Caco-2 (cell line): ENCODE results near the gene SPOCK2. TPM values are rescaled to one million over a fixed set of nuclear protein-coding genes. Genes with fewer than 3 reads are reported as not detected.

ENCODE experiments used
- BruUV-seq: library from RNA; stranded (reverse); fragments of 400-500 nt; replicated peaks from 2 replicates; lab custom pipeline; 2021; lab: Mats Ljungman, UMichigan
- CTCF ChIA-PET: fragments of 300-600 bp; sonication (Branson Sonifier 250); formaldehyde crosslinking; loops from one replicate; lab custom pipeline; 2022; ENCODE audit warnings: antibody characterized with exemption; lab: Charles Lee
- POLR2A ChIA-PET: fragments of 300-600 bp; sonication (Branson Sonifier 250); formaldehyde crosslinking; loops from one replicate; lab custom pipeline; 2022; ENCODE audit warnings: antibody characterized with exemption; lab: Charles Lee
- DNase-seq, 2 experiments: peaks; one replicate each; pipeline versions ENCODE4 v3.0.0 to v3.0.0-alpha.2; 2020 to 2022
- H3K27me3 ChIP-seq: replicated peaks from 2 replicates; pipeline ENCODE4 v1.6.0; 2011; ENCODE audit warnings: low read length; ENCODE audit not compliant: control insufficient read depth, insufficient read depth
- H3K36me3 ChIP-seq: 2 replicates; pipeline ENCODE4 v1.5.1; 2011; ENCODE audit warnings: low read length; ENCODE audit not compliant: control insufficient read depth, insufficient read depth
- H3K4me1 ChIP-seq: fragments of 250-450 bp; sonication (Bioruptor Pico); 2 replicates; pipeline ENCODE4 v1.5.1; 2020; ENCODE audit warnings: mild to moderate bottlenecking
- H3K4me3 ChIP-seq: 2 replicates; pipeline ENCODE4 v1.5.1; 2011; ENCODE audit warnings: low read depth, mild to moderate bottlenecking, control low read depth, low read length
- H3K9me3 ChIP-seq: fragments of 250-450 bp; sonication (Bioruptor Pico); 2 replicates; pipeline ENCODE4 v1.5.1; 2020; ENCODE audit warnings: mild to moderate bottlenecking, moderate library complexity
- H3K27ac Mint-ChIP-seq: one replicate; pipeline ENCODE4 v1.8.0; 2022; ENCODE audit warnings: mixed read lengths; ENCODE audit not compliant: unreplicated experiment
- H3K27me3 Mint-ChIP-seq: one replicate; pipeline ENCODE4 v1.8.0; 2022; ENCODE audit warnings: mixed read lengths; ENCODE audit not compliant: insufficient read depth, unreplicated experiment
- H3K36me3 Mint-ChIP-seq: one replicate; pipeline ENCODE4 v1.8.0; 2022; ENCODE audit warnings: mild to moderate bottlenecking, mixed read lengths; ENCODE audit not compliant: insufficient read depth, unreplicated experiment
- H3K4me1 Mint-ChIP-seq: one replicate; pipeline ENCODE4 v1.8.0; 2022; ENCODE audit warnings: low read depth, mixed read lengths; ENCODE audit not compliant: unreplicated experiment
- H3K4me3 Mint-ChIP-seq: one replicate; pipeline ENCODE4 v1.8.0; 2022; ENCODE audit warnings: mild to moderate bottlenecking, moderate library complexity, mixed read lengths; ENCODE audit not compliant: unreplicated experiment
- H3K9me3 Mint-ChIP-seq: one replicate; pipeline ENCODE4 v1.8.0; 2022; ENCODE audit warnings: mixed read lengths; ENCODE audit not compliant: unreplicated experiment
- intact Hi-C: fragments of 100-400 bp; cut with micrococcal nuclease; formaldehyde crosslinking; loops from one replicate; pipeline ENCODE4 v1.10.0; 2022; ENCODE audit not compliant: unreplicated experiment
- total RNA-seq: library from RNA; stranded (reverse); gene quantifications from 2 replicates; pipeline ENCODE4 v1.2.3, GENCODE V29; 2022
- TF ChIP-seq, protein P1 (sequence below), 2 experiments: fragments of 200-600 bp in 1 of 2; IDR thresholded peaks; 1 replicate in 1 of 2; 2 replicates in 1 of 2; pipeline versions ENCODE4 v1.5.1 to v1.8.0; 2011 to 2022; ENCODE audit warnings: antibody characterized with exemption in 1 of 2, control low read depth in 1 of 2, inconsistent platforms in 1 of 2, low read depth in 1 of 2, low read length in 1 of 2, mild to moderate bottlenecking in 1 of 2, moderate library complexity in 1 of 2; ENCODE audit not compliant: insufficient read depth in 1 of 2, severe bottlenecking in 1 of 2, unreplicated experiment in 1 of 2

Gene SPOCK2
- total RNA-seq, 1 experiment from 2014 or later, result 1.6 TPM

DNA sequence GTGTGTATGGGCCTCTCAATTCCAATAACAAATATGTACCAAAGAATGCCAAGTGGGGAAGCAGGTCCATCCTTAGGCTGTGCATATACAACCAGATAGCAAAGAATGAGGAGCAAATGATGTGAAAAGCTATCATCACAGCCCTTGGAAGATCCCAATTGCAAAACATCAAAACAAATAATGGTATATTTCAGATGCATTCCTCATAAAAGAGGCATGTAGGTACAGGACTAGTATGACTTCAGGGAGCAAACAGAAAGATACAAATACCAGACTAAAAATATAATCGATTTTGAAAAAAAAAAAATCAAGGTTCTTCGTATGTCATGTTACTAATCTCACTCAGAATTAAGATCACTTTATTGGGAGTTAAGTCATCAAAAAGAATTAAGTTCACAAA lies 18.5 kb upstream of the SPOCK2 start:
- H3K4me3 Mint-ChIP-seq, result peak overlapping the region; percentile 48
- H3K36me3 ChIP-seq, result peaks cover 3% of the 10 kb centered on the region
- intact Hi-C loops, result no loop called here
- no peaks in the 10 kb centered on the region for H3K27me3 Mint-ChIP-seq
- H3K4me1 ChIP-seq, result peaks cover 33% of the 10 kb centered on the region
- no peaks in the 10 kb centered on the region for H3K27me3 ChIP-seq
- TF ChIP-seq, protein P1, sequence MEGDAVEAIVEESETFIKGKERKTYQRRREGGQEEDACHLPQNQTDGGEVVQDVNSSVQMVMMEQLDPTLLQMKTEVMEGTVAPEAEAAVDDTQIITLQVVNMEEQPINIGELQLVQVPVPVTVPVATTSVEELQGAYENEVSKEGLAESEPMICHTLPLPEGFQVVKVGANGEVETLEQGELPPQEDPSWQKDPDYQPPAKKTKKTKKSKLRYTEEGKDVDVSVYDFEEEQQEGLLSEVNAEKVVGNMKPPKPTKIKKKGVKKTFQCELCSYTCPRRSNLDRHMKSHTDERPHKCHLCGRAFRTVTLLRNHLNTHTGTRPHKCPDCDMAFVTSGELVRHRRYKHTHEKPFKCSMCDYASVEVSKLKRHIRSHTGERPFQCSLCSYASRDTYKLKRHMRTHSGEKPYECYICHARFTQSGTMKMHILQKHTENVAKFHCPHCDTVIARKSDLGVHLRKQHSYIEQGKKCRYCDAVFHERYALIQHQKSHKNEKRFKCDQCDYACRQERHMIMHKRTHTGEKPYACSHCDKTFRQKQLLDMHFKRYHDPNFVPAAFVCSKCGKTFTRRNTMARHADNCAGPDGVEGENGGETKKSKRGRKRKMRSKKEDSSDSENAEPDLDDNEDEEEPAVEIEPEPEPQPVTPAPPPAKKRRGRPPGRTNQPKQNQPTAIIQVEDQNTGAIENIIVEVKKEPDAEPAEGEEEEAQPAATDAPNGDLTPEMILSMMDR (IDR thresholded peaks at IDR 0.05; ENCODE audit: insufficient read depth in 1 of 2, low read depth in 1 of 2, low read length in 1 of 2, severe bottlenecking in 1 of 2, unreplicated experiment in 1 of 2), result no peak
- H3K9me3 Mint-ChIP-seq, result no peaks in the 10 kb centered on the region
- POLR2A ChIA-PET, result interaction anchor here (0.9 kb wide), 1 partner anchor 220 kb away, joined by 3 read pairs; no protein-coding TSS in a partner anchor
- no peak for DNase-seq
- H3K36me3 Mint-ChIP-seq, result peaks cover 14% of the 10 kb centered on the region
- TSS peak; percentile 63 for BruUV-seq
- H3K9me3 ChIP-seq, result no peaks in the 10 kb centered on the region
- peaks cover 49% of the 10 kb centered on the region for H3K4me1 Mint-ChIP-seq
- peak overlapping the region; percentile 82 for H3K27ac Mint-ChIP-seq
- H3K4me3 ChIP-seq, result no peak overlapping the region
- CTCF ChIA-PET, result interaction anchor here (1.7 kb wide), 1 partner anchor 58 kb away, joined by 6 read pairs; no protein-coding TSS in a partner anchor

DNA sequence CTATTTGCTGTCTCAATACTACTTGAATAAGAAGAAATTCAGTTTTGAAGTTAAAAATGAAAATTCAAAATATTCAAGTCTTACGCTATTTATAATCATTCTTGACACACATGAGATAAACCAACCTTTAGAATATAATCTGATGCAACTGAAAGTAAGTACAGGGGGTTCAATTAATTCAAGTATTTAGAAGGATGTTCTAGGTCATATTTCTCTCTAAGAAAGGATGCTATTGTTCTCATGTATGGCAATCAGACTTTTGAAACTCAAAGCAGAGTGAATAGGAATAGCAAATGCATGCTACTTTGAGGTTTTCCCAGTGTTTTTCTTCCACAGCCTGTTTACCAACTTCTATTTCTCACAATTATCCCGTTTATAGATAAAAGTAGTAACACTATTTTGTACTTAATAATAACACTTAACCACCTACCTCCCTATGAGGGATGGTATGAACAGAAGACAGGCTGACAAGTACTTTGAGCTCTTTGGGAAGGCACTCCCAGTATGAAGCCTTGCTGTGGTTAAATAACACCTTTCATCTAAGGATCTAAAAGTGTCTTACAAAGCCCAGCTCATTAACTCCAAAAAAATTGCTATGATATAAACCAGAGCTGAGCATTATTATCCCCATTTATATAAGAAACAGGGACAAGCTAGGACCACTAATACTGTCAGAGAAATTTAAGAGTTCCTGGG lies 18.0 kb upstream of the SPOCK2 start:
- Histone ChIP-seq H3K27me3 (no peaks in the 10 kb centered on the region), H3K9me3 (no peaks in the 10 kb centered on the region), H3K4me3 (no peak overlapping the region), H3K36me3 (peaks cover 3% of the 10 kb centered on the region), H3K4me1 (peaks cover 33% of the 10 kb centered on the region)
- ChIA-PET POLR2A (no interaction called here), CTCF (interaction anchor here (0.6 to 1.7 kb wide), 2 partner anchors 58 to 154 kb away, joined by 5 to 6 read pairs; no protein-coding TSS in a partner anchor)
- Mint-ChIP-seq H3K27ac (peak overlapping the region; percentile 82), H3K4me3 (peak overlapping the region; percentile 48), H3K9me3 (no peaks in the 10 kb centered on the region), H3K27me3 (no peaks in the 10 kb centered on the region), H3K36me3 (peaks cover 20% of the 10 kb centered on the region), H3K4me1 (peaks cover 55% of the 10 kb centered on the region)
- no peak for DNase-seq
- no TSS peak for BruUV-seq
- intact Hi-C loops, result no loop called here
- TF ChIP-seq, protein P1 (IDR thresholded peaks at IDR 0.05; ENCODE audit: insufficient read depth in 1 of 2, low read depth in 1 of 2, low read length in 1 of 2, severe bottlenecking in 1 of 2, unreplicated experiment in 1 of 2), result no peak

DNA sequence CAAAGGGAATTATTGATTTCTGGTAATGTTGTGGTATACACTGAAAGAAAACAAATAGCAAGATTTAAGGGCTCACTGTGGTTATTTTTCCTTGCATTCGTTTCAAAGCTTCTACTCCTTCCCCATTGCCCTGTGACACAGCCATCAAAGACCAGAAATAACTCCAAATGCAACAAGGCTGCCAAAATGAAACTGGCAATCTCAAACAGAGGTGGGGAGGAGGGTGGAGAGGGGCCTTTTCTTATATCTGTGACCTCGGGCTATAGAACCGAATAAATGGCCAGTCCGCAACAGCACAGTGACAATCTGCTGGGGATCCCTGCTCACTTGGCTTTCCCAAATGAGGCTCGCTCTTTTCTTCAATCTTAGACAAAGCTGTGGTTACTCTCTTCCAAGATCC lies 17.4 kb upstream of the SPOCK2 start:
- POLR2A ChIA-PET, result interaction anchor here (0.5 kb wide), 1 partner anchor 129 kb away, joined by 4 read pairs; no protein-coding TSS in a partner anchor
- peaks cover 3% of the 10 kb centered on the region for H3K36me3 ChIP-seq
- Mint-ChIP-seq H3K36me3 (peaks cover 24% of the 10 kb centered on the region), H3K27me3 (no peaks in the 10 kb centered on the region), H3K4me3 (no peak overlapping the region), H3K9me3 (no peaks in the 10 kb centered on the region), H3K4me1 (peaks cover 58% of the 10 kb centered on the region), H3K27ac (no peak overlapping the region)
- TF ChIP-seq, protein P1 (IDR thresholded peaks at IDR 0.05; ENCODE audit: insufficient read depth in 1 of 2, low read depth in 1 of 2, low read length in 1 of 2, severe bottlenecking in 1 of 2, unreplicated experiment in 1 of 2), result no peak
- intact Hi-C loops, result no loop called here
- H3K9me3 ChIP-seq, result no peaks in the 10 kb centered on the region
- BruUV-seq, result no TSS peak
- no peaks in the 10 kb centered on the region for H3K27me3 ChIP-seq
- peaks cover 33% of the 10 kb centered on the region for H3K4me1 ChIP-seq
- H3K4me3 ChIP-seq, result no peak overlapping the region
- CTCF ChIA-PET, result no interaction called here
- no peak for DNase-seq
